NCI-H1417 treated with DMSO at 0.1 percent for 48 hours (cell line): ENCODE data around the gene ARMC10.
"Not testable (repeated sequence)": the region's sequence is repeated elsewhere in the genome, so short reads cannot be mapped to it uniquely, and the experiment has no call there.

Source experiments
- DNase-seq: peaks from one replicate; lab custom pipeline; 2025; lab: John Stamatoyannopoulos, UW

ARMC10 gene

GRCh38 chr7:103078226-103078625, 3.3 kb downstream of the ARMC10 start:
- not testable (repeated sequence) for DNase-seq

DNA sequence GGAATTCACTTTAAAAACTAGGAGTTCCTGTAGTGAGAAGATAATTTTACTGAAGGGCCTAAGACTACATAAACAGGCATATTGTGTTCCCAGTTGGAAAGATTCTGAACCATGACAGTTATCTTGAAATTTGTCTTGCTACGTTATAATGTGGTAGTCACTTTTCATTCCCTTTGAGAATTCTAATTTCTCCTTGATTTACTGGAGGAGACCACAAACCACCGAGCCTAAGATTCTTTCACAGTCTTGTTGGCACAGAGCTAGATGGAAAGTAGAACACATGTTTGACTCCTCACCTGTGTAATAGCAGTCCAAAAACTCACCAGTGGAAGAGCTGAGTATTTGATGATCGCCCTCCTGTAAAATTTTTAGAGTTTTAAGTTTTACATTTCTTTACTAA, 4.9 kb downstream of the ARMC10 start:
- DNase-seq = no peak

DNA sequence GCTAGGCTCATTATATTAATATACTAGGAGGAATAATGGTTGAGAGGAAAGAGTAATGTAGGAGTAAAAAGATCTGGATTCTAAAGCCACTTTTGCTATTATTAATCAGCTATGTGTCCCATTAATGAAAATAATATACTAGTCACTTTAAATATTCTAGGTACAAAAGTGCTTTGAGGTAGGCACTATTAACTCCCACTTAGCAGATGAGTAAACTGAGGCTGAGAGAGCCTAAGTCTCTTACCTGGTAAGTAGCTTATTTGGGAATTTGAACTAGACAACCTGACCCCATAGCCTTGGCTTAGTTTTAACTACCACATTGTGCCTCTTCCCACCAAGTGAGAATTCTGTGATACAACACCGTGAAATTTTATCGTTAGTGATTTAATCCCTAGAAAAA, 6.0 kb downstream of the ARMC10 start:
- no peak for DNase-seq

GRCh38 chr7:103082497-103082896, 7.6 kb downstream of the ARMC10 start:
- DNase-seq = no peak

- no peak for DNase-seq
Measured at GRCh38 chr7:103083210-103083609, 8.3 kb downstream of the ARMC10 start.

GRCh38 chr7:103092321-103092720, 17.4 kb downstream of the ARMC10 start:
- DNase-seq = not testable (repeated sequence)

- DNase-seq = no peak
Measured at GRCh38 chr7:103093429-103093828, 18.5 kb downstream of the ARMC10 start.

GRCh38 chr7:103094102-103094501, 19.2 kb downstream of the ARMC10 start:
- DNase-seq = no peak

GRCh38 chr7:103095558-103095957, 20.6 kb downstream of the ARMC10 start:
- not testable (repeated sequence) for DNase-seq

DNA sequence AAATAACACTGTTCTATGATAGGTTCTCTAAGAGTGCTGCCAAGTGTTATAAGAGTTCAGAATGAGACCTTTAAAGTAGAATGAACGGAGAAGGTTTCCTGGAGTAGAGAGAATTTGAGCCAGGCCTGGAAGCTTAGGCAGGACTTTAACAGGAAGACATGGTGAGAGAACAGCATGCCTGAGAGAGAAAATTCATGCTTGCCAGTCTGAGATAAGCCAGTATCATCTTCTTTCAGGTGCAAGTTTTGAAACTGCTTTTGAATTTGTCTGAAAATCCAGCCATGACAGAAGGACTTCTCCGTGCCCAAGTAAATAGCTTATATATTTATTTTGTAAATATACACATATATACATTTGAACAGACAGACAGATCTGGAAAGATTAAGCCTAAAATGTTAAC, 22.1 kb downstream of the ARMC10 start:
- DNase-seq = no peak

- no peak for DNase-seq
Measured at GRCh38 chr7:103100348-103100747, 25.4 kb downstream of the ARMC10 start.

DNA sequence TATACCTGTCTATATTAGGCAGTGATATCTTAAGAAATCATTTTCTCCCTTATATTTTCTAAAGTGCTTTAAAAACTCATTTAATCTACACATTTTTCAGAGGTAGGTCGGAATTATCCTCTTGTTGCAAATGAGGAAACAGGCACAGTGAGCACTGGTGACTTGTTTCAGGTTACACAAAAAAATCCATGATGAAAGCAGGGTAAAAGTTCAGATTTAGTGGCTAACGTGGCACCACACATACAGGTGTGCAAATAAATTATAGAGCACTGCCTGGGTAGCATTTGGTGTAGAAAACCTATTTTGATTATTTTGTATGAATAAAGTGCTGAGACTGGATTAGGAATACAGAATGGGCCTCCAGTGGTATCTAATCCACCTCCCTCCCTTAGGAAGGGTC, 26.6 kb downstream of the ARMC10 start:
- no peak for DNase-seq

- DNase-seq = no peak
Measured at GRCh38 chr7:103106005-103106702, 31.2 kb downstream of the ARMC10 start.

DNA sequence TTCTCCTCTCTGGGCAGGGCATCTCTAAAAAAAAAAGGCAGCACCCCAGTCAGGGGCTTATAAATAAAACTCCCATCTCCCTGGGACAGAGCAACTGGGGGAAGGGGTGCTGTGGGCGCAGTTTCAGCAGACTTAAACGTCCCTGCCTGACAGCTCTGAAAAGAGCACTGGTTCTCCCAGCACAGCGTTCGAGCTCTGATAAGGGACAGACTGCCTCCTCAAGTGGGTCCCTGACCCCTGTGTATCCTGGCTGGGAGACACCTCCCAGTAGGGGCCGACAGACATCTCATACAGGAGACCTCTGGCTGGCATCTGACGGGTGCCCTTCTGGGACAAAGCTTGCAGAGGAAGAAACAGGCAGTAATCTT, 31.7 kb downstream of the ARMC10 start:
- not testable (repeated sequence) for DNase-seq

DNA sequence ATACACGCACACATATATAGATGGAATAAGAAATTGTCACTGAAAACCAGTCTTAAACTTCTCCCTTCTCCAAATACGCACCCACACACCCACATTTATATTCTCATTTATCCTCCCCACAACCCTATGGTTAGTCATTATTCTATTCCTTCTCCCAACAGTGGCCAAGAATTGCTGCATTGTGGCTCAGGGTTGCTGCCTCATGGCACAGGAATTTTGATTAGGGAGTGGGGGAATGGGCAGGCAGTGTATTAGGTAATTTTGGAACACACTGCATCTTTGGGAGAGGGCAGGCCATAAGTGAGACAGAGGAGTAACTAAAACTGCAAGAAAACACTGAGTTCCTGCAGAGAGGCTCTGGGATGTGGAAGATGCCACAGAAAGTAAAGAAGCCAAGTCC, 38.2 kb downstream of the ARMC10 start:
- no peak for DNase-seq

DNA sequence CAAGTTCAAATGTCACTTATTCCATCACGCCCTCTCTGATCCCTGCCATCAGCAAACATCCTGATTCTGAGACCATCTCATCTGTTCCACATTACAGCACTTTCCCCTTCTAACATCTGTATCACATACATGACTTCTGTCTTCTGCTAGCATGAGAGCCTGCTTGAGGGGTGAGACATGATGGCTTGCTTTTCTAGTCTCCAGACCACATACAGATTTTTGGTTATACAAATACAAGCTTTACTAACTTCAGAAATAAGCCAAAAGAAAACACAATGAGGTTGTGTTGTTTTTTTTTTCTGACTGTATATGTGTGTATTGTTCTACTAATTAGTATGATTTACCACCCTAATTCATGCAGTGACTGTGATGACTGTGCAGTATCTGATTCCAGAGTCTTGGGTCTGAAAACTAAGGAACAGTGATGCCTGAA, 39.7 kb downstream of the ARMC10 start:
- DNase-seq = no peak

GRCh38 chr7:103115771-103116170, 40.8 kb downstream of the ARMC10 start:
- no peak for DNase-seq

GRCh38 chr7:103116511-103116910, 41.6 kb downstream of the ARMC10 start:
- DNase-seq = no peak

DNA sequence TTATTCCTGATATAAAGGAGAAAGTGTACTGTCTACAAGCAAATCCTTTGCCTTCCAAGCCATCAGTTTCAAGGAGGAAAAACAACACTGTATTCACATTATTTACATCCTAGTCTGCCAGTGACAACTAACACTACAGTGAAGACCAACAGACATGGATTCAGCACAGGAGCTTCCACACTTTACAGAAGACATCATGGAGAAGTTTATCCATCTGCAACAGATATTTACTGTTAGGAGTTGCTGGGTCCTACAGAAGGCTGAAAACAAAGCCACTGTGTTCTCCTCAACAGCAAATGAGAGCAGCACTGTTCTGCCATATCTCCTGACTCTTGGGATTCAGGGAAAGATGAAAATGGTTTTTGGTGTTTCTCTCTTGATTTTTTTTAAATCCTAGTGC, 42.1 kb downstream of the ARMC10 start:
- DNase-seq = no peak

- DNase-seq = no peak
Measured at GRCh38 chr7:103117465-103117864, 42.5 kb downstream of the ARMC10 start.

GRCh38 chr7:103119791-103120291, 44.9 kb downstream of the ARMC10 start:
- no peak for DNase-seq

DNA sequence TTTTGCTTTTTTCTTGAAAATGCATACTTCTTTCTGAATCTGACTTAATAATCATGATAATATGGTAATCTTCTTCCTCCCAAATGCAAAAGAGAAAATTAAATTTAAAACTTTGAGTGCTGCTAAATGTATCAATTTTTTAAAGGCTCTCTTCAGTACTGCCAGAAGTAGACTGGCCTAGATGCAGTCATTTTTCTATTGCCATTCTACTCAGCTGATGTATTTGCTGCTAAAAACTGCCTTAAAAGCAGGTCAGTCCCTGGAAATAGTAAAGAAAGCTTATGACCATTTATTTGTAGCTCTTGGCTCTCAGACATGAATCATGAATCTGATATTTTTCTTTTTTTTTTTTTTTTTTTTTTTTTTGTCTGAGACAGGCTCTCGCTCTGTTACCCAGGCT, 45.4 kb downstream of the ARMC10 start:
- no peak for DNase-seq

DNA sequence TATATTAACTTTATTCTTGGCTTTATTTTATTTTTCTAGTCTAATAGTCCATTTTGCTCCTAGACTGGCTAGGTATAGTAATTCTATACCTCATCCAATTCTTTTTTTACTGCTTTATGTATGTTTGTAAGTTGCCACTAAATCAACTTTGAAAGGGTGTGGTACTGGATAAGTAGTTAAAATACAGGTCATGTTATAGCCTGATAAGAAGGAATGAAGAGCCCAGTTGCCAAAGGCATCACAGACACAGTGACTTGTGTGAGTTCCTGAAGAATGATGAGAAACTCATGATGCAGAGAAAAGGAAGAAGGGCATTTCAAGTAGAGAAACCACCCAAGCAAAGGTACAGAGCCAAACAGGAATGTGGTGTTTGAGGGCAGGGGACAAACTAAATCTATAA, 46.7 kb downstream of the ARMC10 start:
- no peak for DNase-seq

DNA sequence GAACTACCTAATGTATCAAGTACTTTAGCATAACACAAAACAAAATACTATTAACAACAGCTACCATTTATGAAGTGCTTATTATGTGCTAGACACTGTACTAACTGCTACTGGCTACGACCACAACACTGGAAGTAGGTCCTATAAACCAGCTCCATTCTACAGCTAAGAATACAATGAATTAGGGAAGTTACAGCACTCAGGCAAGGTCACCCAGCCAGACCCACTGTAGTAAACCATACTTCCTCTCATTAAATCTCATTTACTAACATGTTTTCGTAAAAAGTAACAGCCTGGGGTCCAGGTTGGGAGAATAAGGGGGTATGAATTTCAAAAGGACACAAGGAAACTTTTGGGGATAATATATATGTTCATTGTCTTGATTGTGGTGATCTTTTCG, 48.6 kb downstream of the ARMC10 start:
- DNase-seq = no peak
